Dedifferentiated amniotic fluid mesenchymal stem cell (primary cell): ENCODE results near the gene ZNRF3.
"Not testable (repeated sequence)": the region's sequence is repeated elsewhere in the genome, so short reads cannot be mapped to it uniquely, and the experiment has no call there.

ENCODE experiments used
- DNase-seq: peaks from one replicate; pipeline ENCODE4 v3.0.0-alpha.2; 2016; ENCODE audit errors: extremely low spot score

ZNRF3 gene

DNA sequence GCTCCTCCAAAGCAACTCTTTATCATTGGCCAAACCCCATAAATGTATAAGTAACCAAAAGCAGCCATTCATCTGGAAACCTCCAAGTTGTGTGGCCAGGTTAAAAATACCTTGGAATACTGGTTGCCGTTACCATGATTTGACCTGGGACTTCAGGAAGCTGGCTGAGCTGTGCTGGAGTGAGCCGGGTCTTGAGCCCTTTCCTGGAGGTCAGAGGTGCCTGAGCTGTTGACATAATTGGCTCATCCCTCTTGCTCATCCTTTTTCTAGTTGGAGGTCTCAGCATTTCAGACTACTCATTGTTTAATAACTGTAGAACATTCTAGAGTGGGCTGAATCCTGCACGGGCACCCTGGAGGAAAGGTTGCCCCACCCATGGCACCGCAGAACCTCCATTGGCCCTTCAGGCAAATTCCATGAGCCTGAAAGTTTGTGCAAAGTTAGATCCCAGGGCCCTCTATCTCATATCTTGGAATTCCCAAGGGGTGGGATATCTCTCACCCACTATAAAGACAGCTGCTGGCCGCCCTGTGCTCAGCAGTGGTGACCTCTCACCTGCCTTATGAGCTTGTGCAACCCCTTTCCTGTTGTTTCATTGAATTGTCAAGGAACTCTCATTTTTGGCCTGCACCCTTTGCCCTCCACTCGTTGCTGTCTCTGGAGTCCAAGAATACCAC is 101.2 kb downstream of the ZNRF3 start:
- DNase-seq = no peak

DNA sequence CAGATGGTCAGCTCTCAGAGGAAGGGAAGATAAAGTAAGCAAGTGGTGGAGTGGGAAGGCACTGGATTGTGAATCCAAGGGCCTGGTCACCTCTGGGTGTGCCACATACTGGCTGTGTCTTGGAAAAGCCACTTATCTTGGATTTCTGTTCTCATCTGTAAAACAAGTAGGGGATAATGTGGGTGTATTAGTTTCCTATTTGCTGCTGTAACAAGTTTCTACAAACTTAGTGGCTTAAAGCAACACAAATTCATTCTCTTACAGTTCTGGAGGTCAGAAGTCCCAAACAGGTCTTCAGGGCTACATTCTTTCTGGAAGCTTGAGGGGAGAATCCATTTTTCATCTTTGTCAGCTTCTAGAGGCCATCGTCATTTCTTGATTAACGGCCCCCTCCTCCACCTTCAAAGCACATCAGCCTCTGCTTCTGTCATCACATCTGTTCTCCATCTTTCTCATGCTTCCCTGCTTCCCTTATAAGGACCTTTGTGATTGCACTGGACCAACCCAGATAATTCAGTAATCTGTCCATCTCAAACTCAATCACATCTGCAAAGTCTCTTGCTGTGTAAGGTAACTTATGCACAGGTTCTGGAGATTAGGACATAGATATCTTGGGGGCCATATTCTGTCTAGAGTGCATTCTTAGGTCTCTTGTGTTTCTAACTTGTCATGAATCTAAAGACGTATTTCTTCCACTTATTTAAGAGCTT is 102.4 kb downstream of the ZNRF3 start:
- DNase-seq = no peak

GRCh38 chr22:28986366-28986765 is 103.0 kb downstream of the ZNRF3 start:
- DNase-seq = no peak

DNA sequence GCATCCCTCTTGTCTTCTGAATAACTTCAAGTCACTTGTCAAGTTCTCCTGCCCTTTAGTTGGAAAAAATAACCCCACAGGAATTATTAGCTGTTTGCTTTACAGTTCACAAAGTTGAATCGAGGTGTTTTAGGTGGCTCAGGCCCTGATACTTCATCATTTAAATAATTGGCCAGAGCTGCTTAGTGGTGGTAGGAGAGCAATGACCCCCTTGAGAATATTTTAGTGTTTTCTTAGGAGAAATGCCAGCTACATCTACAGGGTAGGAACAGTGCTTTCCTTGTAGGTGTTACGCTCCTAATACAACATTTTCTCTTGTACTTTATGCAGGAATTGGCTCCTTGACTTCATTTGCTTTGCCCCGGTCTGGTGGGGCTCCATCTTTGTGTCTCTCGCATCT is 105.1 kb downstream of the ZNRF3 start:
- DNase-seq = no peak

DNA sequence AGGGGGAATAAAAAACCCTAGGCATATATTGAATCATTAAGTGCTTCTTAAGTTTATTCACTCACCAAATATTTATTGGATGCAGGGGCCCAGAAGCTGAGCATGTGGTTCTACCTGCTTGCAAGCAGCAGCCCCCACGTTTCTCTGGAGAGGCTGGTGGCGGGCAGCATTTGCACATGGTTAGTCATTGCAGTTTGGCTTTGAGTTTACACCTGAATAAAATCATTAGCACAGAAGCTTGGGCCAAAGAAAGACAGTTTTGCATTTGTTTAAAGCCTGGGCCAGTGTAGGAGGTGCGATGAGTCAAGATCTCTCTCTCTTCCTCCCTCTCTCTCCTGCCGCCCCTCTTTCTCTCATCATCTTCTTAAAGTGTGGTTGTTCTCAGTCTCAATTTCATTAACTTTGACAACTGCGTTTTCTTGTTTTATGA is 105.7 kb downstream of the ZNRF3 start:
- no peak for DNase-seq

DNA sequence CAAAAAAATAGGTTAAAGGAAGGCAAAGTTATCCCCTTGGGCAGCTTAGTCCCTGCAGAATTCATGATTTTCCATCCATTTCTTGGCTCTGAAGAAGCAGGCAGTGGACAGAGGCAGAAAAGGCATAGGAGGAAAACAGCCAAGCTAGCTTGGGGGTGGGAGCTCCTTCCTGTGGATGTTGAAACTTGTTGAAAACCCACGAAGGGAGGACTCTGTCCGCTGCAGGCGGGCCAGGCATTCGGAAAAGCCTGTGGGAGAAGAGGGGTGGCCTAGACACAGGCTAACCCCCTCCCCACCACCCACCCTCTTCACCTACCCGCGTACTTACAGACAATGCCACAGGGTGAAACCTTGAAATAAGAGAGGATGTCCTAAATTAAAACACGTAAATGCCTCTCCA is 106.1 kb downstream of the ZNRF3 start:
- DNase-seq = no peak

GRCh38 chr22:28989912-28990311 is 106.5 kb downstream of the ZNRF3 start:
- DNase-seq = no peak

GRCh38 chr22:28992565-28993356 is 109.4 kb downstream of the ZNRF3 start:
- DNase-seq = no peak

DNA sequence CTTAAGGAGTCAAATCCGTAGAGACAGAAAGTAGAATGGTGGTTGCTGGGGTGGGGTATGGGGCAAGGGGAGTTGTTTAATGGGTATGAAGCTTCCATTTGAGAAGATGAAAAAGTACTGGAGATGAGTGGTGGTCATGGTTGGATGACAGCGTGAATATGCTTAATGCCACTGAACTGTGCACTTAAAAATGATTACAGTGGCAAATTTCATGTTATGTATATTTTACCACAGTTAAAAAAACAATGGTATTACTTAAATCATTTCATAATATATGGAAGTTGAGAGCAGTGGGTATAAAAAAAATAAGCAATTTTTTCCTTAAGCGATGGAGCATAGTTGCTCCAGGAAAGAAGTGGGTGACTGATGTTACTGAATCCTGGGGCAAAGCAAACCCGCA is 111.2 kb downstream of the ZNRF3 start:
- DNase-seq = no peak

- no peak for DNase-seq
Measured at GRCh38 chr22:28995551-28995950, 112.2 kb downstream of the ZNRF3 start.

- no peak for DNase-seq
Measured at GRCh38 chr22:28997342-28997741, 114.0 kb downstream of the ZNRF3 start.

DNA sequence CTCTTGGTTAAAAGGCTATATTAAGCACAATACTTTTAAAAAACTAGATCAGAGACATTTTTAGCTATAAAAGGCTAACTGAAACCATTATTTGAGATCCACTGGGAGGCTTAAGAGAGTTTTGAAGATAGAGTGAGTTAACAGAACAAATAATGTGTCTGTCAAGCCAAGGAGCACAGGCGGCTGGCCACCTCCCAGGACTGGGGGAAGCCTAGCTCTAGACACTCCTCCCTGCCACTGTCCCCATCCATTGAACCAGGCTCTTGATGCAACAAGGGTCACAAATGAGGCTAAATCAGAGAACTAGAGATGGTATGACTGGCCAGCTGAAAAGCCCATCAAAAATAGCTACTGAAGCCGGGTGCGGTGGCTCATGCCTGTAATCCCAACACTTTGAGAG is 115.3 kb downstream of the ZNRF3 start:
- no peak for DNase-seq

DNA sequence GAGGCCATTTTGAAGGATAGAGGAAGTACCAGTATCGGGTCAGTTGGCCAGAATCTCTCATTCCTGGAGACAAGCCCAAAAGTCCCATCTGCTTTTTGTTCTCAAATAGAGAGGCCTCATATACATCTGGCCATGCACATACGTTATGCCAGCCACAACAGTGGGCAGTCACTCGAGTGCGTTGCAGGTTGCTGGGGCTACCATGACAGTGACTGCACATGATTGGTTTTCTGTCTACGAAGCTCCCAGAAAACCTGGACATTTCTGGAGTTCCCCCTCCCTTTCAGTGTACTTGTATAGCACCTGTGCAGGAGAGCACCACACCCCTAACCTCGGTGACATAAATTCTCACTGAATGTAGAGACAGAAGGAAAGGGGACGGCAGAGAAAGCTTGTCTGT is 116.1 kb downstream of the ZNRF3 start:
- no peak for DNase-seq

DNA sequence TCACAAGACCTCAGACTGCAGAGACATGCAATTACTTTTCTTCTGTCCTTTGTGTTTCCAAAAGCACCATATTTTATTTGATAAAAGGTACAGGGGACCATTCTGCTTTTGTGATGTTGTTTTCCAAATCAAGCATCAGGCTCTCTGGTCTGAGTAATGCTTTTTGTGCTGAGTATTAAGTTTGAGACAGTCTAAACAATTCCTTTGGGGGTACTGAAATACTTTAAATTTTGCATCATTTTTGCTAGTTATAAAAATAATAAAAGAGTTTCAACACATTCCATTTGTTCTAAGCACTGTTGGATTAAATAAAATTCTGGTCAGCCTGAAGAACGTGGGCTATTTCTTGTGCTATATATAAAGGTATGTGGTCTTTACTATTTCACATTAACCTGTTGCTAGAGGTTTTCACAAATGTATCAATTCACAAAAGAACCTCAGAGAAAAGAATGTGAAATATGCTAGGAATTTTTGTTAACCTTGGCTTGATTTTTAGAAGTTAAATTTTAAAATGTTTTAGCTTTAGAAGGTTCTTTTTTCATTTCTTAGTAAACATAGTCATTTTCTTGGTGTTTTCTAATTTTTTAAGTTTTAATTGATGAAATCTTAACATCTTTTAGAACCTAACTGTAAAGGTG is 116.7 kb downstream of the ZNRF3 start:
- no peak for DNase-seq

- DNase-seq = no peak
Measured at GRCh38 chr22:29000641-29001040, 117.3 kb downstream of the ZNRF3 start.

- no peak for DNase-seq
Measured at GRCh38 chr22:29002603-29003002, 119.2 kb downstream of the ZNRF3 start.

GRCh38 chr22:29003552-29003951 is 120.2 kb downstream of the ZNRF3 start:
- DNase-seq = no peak

DNA sequence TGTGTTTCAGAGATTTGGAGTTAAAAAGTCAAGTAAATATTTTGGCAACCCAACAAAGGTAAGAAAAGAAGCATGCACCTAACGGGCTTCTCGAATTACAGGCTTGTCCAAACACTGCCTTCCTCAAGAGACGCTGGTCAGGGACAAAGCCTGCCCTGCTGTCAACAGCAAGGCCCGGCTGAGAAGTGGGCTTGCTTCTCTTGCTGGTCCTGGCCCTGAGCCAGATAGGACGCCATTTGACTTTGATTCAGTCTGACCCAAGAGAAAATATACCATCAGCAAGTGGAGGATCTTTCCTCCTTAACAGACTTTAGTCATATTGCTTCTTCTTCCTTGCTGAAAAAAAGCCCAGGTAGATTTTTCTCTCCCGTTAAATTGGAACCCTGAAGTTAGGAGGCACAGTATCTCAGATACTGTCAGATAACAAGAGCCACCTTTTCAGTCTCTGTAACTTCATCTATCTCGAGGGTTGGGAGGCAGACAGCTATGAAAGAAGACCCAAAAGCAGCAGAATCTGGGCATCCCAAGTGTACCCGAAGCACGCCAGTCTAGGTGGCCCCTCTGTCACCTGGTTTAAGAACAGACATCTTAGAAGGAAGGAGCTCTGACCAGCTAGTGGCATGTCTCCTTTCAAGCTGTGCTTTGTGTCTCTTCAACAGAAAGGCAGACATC is 120.7 kb downstream of the ZNRF3 start:
- no peak for DNase-seq

GRCh38 chr22:29004647-29005371 is 121.4 kb downstream of the ZNRF3 start:
- no peak for DNase-seq

DNA sequence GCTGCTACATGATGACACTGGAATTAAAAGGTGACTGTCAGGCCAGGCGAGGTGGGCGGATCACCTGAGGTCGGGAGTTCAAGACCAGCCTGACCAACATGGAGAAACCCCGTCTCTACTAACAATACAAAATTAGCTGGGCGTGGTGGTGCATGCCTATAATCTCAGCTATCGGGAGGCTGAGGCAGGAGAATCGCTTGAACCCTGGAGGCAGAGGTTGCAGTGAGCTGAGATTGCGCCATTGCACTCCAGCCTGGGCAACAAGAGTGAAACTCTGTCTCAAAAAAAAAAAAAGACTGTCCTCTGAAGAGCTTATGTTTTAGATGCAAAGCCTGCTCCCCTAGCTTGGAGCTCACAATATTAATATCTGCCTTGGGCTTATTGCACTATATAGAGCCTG is 122.4 kb downstream of the ZNRF3 start:
- DNase-seq = not testable (repeated sequence)

DNA sequence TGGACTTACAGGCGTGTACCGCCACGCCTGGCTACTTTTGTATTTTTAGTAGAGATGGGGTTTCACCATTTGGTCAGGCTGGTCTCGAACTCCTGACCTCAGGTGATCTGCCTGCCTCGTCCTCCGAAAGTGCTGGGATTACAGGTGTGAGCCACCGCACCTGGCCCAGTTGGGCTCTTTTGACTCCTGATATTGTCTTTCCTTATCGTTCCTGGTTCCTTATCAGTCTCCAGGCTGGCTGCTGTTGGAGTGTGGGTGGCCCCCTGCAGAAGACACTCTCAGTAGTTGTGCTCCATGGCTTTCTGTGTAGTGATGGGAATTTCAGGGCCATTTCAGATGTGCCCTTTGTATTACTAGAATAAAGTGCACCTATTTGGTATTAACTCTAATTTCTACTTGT is 123.0 kb downstream of the ZNRF3 start:
- no peak for DNase-seq
